Measurements from ENCODE around the gene SLC29A3. TPM values are rescaled to one million over a fixed set of nuclear protein-coding genes. Genes with fewer than 3 reads are reported as not detected.

The SLC29A3 gene
- total RNA-seq, 2 experiments from 2014 or later: 2.3 to 2.5 TPM

DNA sequence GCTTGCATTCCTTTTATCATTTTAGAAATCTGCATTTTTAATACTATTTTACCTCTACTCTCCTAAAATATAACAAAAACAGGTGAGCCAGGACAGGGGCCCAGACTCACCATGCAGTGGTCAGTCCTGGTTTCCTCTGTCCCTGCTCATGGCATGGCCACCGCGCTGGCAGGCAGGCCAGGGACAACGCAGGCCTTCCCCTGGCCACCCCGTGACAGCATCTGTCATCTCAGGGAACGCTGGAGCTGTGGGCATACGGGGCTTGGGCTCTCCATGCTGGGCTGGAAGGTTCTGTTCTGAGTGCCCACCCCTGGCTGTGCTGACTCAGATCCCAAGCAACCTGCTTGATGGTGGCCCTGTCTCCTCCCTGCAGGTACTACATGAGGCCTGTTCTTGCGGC lies 42.5 kb downstream of the SLC29A3 start:
- no peaks in the 10 kb centered on the region for H3K27me3 ChIP-seq (ENCODE audit: control insufficient read depth in 1 of 2, insufficient read depth in 2 of 2, low read length in 2 of 2)
- no peaks in the 10 kb centered on the region for H3K4me1 ChIP-seq (ENCODE audit: insufficient read depth, low read length)
- Mint-ChIP-seq H3K27me3 (no peaks in the 10 kb centered on the region), H3K9me3 (no peaks in the 10 kb centered on the region), H3K36me3 (ENCODE audit: low read depth) (peaks cover 53% of the 10 kb centered on the region), H3K4me3 (no peak overlapping the region), H3K27ac (no peak overlapping the region), H3K4me1 (ENCODE audit: low read depth) (no peaks in the 10 kb centered on the region)
- CTCF ChIA-PET: no interaction called here
- DNase-seq (no peak), ATAC-seq (ENCODE audit: poor library complexity) (no peak)
- no peaks in the 10 kb centered on the region for H3K9me3 ChIP-seq (ENCODE audit: control insufficient read depth in 1 of 2, insufficient read depth in 1 of 2, low read length in 2 of 2)
- TF ChIP-seq CTCF (IDR thresholded peaks at IDR 0.05): no peak
- H3K27ac ChIP-seq (ENCODE audit: low read depth in 1 of 2, low read length in 2 of 2): no peak overlapping the region
- POLR2A ChIA-PET: no interaction called here
- intact Hi-C loops (cut with DNase I, micrococcal nuclease): no loop called here
- no peak overlapping the region for H3K4me3 ChIP-seq (ENCODE audit: low read length)
- H3K36me3 ChIP-seq (ENCODE audit: insufficient read depth, low read length): peaks cover 13% of the 10 kb centered on the region

GRCh38 chr10:71362141-71362540 lies 43.1 kb downstream of the SLC29A3 start:
- Histone ChIP-seq H3K36me3 (ENCODE audit: insufficient read depth, low read length) (peaks cover 10% of the 10 kb centered on the region), H3K9me3 (ENCODE audit: control insufficient read depth in 1 of 2, insufficient read depth in 1 of 2, low read length in 2 of 2) (no peaks in the 10 kb centered on the region), H3K4me3 (ENCODE audit: low read length) (no peak overlapping the region), H3K4me1 (ENCODE audit: insufficient read depth, low read length) (no peaks in the 10 kb centered on the region), H3K27ac (ENCODE audit: low read depth in 1 of 2, low read length in 2 of 2) (no peak overlapping the region), H3K27me3 (ENCODE audit: control insufficient read depth in 1 of 2, insufficient read depth in 2 of 2, low read length in 2 of 2) (no peaks in the 10 kb centered on the region)
- Mint-ChIP-seq H3K36me3 (ENCODE audit: low read depth) (peaks cover 52% of the 10 kb centered on the region), H3K9me3 (no peaks in the 10 kb centered on the region), H3K4me3 (no peak overlapping the region), H3K4me1 (ENCODE audit: low read depth) (no peaks in the 10 kb centered on the region), H3K27me3 (no peaks in the 10 kb centered on the region), H3K27ac (no peak overlapping the region)
- no peak for TF ChIP-seq CTCF (IDR thresholded peaks at IDR 0.05)
- POLR2A ChIA-PET: no interaction called here
- DNase-seq: no peak
- no peak for ATAC-seq (ENCODE audit: poor library complexity)
- CTCF ChIA-PET: no interaction called here
- intact Hi-C loops (cut with DNase I, micrococcal nuclease): no loop called here

DNA sequence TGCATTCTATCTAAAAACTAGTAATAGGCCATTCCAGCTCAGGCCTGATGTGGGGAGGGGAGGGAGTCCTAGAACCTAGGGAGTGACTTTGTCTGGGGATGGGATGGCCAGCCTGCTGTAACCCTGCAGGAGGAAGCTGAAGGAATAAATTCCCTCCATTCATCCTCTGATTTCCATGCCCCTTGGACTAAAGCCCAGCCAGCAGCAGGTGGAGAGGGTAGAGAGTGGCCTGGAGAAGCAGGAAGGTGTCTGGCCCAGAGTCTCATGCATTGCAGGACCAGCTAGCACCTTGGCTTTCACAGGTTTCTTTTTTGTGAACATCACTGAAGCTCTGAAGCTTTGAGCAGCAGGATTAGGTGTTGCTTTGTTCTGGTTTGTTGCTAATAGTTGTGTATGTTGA lies 44.9 kb downstream of the SLC29A3 start:
- Mint-ChIP-seq H3K27me3 (no peaks in the 10 kb centered on the region), H3K4me3 (no peak overlapping the region), H3K9me3 (no peaks in the 10 kb centered on the region), H3K4me1 (ENCODE audit: low read depth) (no peaks in the 10 kb centered on the region), H3K27ac (no peak overlapping the region), H3K36me3 (ENCODE audit: low read depth) (peaks cover 36% of the 10 kb centered on the region)
- Histone ChIP-seq H3K27ac (ENCODE audit: low read depth in 1 of 2, low read length in 2 of 2) (no peak overlapping the region), H3K27me3 (ENCODE audit: control insufficient read depth in 1 of 2, insufficient read depth in 2 of 2, low read length in 2 of 2) (no peaks in the 10 kb centered on the region), H3K9me3 (ENCODE audit: control insufficient read depth in 1 of 2, insufficient read depth in 1 of 2, low read length in 2 of 2) (no peaks in the 10 kb centered on the region), H3K4me3 (ENCODE audit: low read length) (no peak overlapping the region), H3K4me1 (ENCODE audit: insufficient read depth, low read length) (no peaks in the 10 kb centered on the region), H3K36me3 (ENCODE audit: insufficient read depth, low read length) (peaks cover 2% of the 10 kb centered on the region)
- ChIA-PET POLR2A (no interaction called here), CTCF (no interaction called here)
- TF ChIP-seq CTCF (IDR thresholded peaks at IDR 0.05): no peak
- DNase-seq (no peak), ATAC-seq (ENCODE audit: poor library complexity) (no peak)
- intact Hi-C loops (cut with DNase I, micrococcal nuclease): no loop called here
